Measurements from ENCODE around the gene AHCTF1. TPM values are rescaled to one million over a fixed set of nuclear protein-coding genes. Genes with fewer than 3 reads are reported as not detected.
"Not testable (repeated sequence)": the region's sequence is repeated elsewhere in the genome, so short reads cannot be mapped to it uniquely, and the experiment has no call there.

Gene AHCTF1
- total RNA-seq, 6 experiments from 2014 or later = 10.3 to 23.4 (median 14.9) TPM

- WGBS (ENCODE audit: insufficient coverage, low coverage, low lambda C conversion rate, missing lambda C conversion rate) = 89% methylated on average over 1 of the region's 1 CpG
- no peak for ATAC-seq
- H3K27ac ChIP-seq = no peak overlapping the region
- TF ChIP-seq POLR2A (IDR thresholded peaks at IDR 0.05) = no peak
- no peak for TF ChIP-seq CTCF (IDR thresholded peaks at IDR 0.05)
- no peaks in the 10 kb centered on the region for H3K27me3 ChIP-seq
- H3K4me1 ChIP-seq = no peaks in the 10 kb centered on the region
- H3K9me3 ChIP-seq = no peaks in the 10 kb centered on the region
- no peak for DNase-seq
- peaks cover 3 to 90% (median 23%) of the 10 kb centered on the region in 4 donors for H3K36me3 ChIP-seq
- intact Hi-C loops (cut with DNase I) = no loop called here
- no peak overlapping the region for H3K4me3 ChIP-seq
These were observed 75.4 kb downstream of the AHCTF1 start for GRCh38 chr1:246856371-246856770.

- peak; percentile 30 to 80 (median 62) for ATAC-seq
- H3K4me3 ChIP-seq = not testable (repeated sequence)
These were observed 81.1 kb downstream of the AHCTF1 start for GRCh38 chr1:246850640-246851039.

GRCh38 chr1:246843876-246844275 lies 87.9 kb downstream of the AHCTF1 start:
- Histone ChIP-seq H3K36me3 (peaks cover 0 to 42% (median 2%) of the 10 kb centered on the region in 4 donors), H3K27ac (no peak overlapping the region), H3K27me3 (no peaks in the 10 kb centered on the region), H3K4me3 (no peak overlapping the region), H3K9me3 (no peaks in the 10 kb centered on the region), H3K4me1 (no peaks in the 10 kb centered on the region)
- 86% methylated on average over 5 of the region's 5 CpGs for WGBS (ENCODE audit: insufficient coverage, low coverage, low lambda C conversion rate, missing lambda C conversion rate)
- TF ChIP-seq POLR2A (IDR thresholded peaks at IDR 0.05) = no peak
- TF ChIP-seq CTCF (IDR thresholded peaks at IDR 0.05) = no peak
- DNase-seq (no peak), ATAC-seq (no peak)
- intact Hi-C loops (cut with DNase I) = no loop called here

More at GRCh38 chr1:246850640-246851039, 81.1 kb downstream of the AHCTF1 start:
- H3K27me3 ChIP-seq; H3K27ac ChIP-seq; H3K9me3 ChIP-seq; intact Hi-C loops (cut with DNase I); DNase-seq; H3K4me1 ChIP-seq: not testable (repeated sequence)
- H3K36me3 ChIP-seq = peaks cover 0 to 75% (median 3%) of the 10 kb centered on the region in 4 donors
- WGBS (ENCODE audit: insufficient coverage, low coverage, low lambda C conversion rate, missing lambda C conversion rate) = 60% methylated on average over 1 of the region's 5 CpGs

GRCh38 chr1:246840761-246841160 lies 91.0 kb downstream of the AHCTF1 start:
- peaks cover 0 to 24% (median 1%) of the 10 kb centered on the region in 4 donors for H3K36me3 ChIP-seq
- intact Hi-C loops (cut with DNase I); H3K9me3 ChIP-seq; H3K4me3 ChIP-seq; H3K27ac ChIP-seq; H3K27me3 ChIP-seq; H3K4me1 ChIP-seq; DNase-seq; ATAC-seq: not testable (repeated sequence)
- 69% methylated on average over 3 of the region's 3 CpGs for WGBS (ENCODE audit: insufficient coverage, low coverage, low lambda C conversion rate, missing lambda C conversion rate)

- H3K9me3 ChIP-seq = no peaks in the 10 kb centered on the region
- no peak for DNase-seq
- TF ChIP-seq POLR2A (IDR thresholded peaks at IDR 0.05) = no peak
- TF ChIP-seq CTCF (IDR thresholded peaks at IDR 0.05) = no peak
- no peaks in the 10 kb centered on the region for H3K4me1 ChIP-seq
- intact Hi-C loops (cut with DNase I) = no loop called here
- H3K27me3 ChIP-seq = no peaks in the 10 kb centered on the region
- 100% methylated on average over 1 of the region's 2 CpGs for WGBS (ENCODE audit: insufficient coverage, low coverage, low lambda C conversion rate, missing lambda C conversion rate)
- peaks cover 0 to 18% (median 1%) of the 10 kb centered on the region in 4 donors for H3K36me3 ChIP-seq
- no peak for ATAC-seq
- no peak overlapping the region for H3K4me3 ChIP-seq
- no peak overlapping the region for H3K27ac ChIP-seq
These were observed 93.7 kb downstream of the AHCTF1 start for GRCh38 chr1:246838118-246838456.

All from right lobe of liver (tissue), 6 donors.